GM12864 (cell line): Measurements from ENCODE around the gene DDOST.

ENCODE experiments used
- DNase-seq: peaks from one replicate; pipeline ENCODE4 v3.0.0-alpha.2; 2011; ENCODE audit warnings: low read depth
- H3K4me3 ChIP-seq: 2 replicates; pipeline ENCODE4 v1.5.1; 2011; ENCODE audit warnings: mild to moderate bottlenecking, low read depth, low read length, control low read depth
- CTCF ChIP-seq: IDR thresholded peaks from 2 replicates; pipeline ENCODE4 v1.5.1; 2011; ENCODE audit warnings: low read depth, mild to moderate bottlenecking, moderate library complexity, low read length, control low read depth, inconsistent platforms; ENCODE audit errors: missing control alignments

DDOST gene

GRCh38 chr1:20630729-20631128 lies 30.4 kb downstream of the DDOST start:
- no peak for DNase-seq
- no peak overlapping the region for H3K4me3 ChIP-seq
- TF ChIP-seq CTCF = no peak

- no peak overlapping the region for H3K4me3 ChIP-seq
- no peak for DNase-seq
- TF ChIP-seq CTCF = no peak
Measured at GRCh38 chr1:20626524-20626923, 34.6 kb downstream of the DDOST start.

- no peak for TF ChIP-seq CTCF
- no peak for DNase-seq
- no peak overlapping the region for H3K4me3 ChIP-seq
Measured at GRCh38 chr1:20626098-20626427, 35.1 kb downstream of the DDOST start.

GRCh38 chr1:20625176-20626097 lies 35.7 kb downstream of the DDOST start:
- no peak for DNase-seq

GRCh38 chr1:20624709-20625108 lies 36.5 kb downstream of the DDOST start:
- TF ChIP-seq CTCF = no peak
- H3K4me3 ChIP-seq = no peak overlapping the region
- DNase-seq = no peak

More at GRCh38 chr1:20625176-20626097, 35.7 kb downstream of the DDOST start:
- no peak for TF ChIP-seq CTCF
- H3K4me3 ChIP-seq = no peak overlapping the region

- DNase-seq = no peak
- H3K4me3 ChIP-seq = no peak overlapping the region
- TF ChIP-seq CTCF = no peak
Measured at GRCh38 chr1:20621012-20621411, 40.2 kb downstream of the DDOST start.

- no peak for TF ChIP-seq CTCF
Measured at GRCh38 chr1:20619999-20620398, 41.2 kb downstream of the DDOST start.

More at GRCh38 chr1:20619999-20620398, 41.2 kb downstream of the DDOST start:
- DNase-seq = no peak
- no peak overlapping the region for H3K4me3 ChIP-seq
